ENCODE measurements around the gene LMAN2L. TPM values are rescaled to one million over a fixed set of nuclear protein-coding genes. Genes with fewer than 3 reads are reported as not detected.
A peak's percentile ranks its signal among the peaks of the same experiment; 100 is the strongest.

LMAN2L gene
- total RNA-seq, 1 donor from 2014 or later: 15.3 TPM

DNA sequence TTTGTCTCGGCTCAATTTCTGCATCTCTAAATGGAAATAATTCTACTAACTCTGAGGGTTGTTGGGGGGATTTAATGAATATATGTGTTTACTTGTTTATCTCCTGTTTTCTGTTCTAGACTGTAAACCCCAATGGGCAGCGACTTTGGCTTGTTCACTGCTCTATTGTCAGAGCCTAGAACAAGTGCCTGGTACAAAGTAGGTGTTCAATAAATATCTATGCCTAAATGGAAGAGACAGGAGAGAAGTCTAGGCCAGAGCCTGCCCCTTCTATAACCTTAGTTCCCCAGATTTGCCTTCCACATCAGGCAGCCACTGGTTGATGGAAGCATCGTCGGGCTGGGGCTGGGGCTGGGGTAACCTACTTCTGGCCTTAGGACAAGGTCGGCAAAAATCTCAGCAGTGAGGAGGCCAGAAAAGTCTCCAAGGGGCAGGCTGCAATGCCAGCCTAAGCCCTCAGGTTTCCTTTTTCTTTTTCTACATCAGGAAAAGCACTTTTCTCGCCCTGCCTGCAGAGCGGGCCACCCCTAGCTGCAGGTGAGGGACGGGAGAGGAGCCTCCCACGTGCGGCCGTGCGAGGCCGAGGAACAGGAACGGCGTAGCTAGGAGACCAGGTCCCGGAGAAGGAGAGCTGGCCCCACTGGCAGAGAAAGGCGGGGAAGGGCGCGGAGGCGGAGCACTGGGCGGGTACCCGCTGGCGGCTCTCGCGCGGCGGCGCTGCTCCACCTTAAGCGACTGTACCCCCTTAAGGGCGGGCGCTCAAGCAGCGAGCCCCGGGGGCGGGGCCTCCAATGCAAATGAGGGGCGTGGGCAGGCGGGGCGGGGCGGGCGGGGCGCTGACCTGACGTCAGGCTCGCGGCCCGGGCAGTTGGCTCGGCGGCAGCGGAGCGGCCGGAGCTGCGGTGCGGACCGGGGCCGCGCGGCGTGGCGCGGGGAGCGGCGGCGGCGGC is 20.4 kb upstream of the LMAN2L start, which contains the start of gene CNNM4:
TSS of gene CNNM4 (plus strand) at position 867 of the 950 bp plus-strand sequence. CDS start 98 bp downstream, outside the sequence.
- peak; percentile 60 for DNase-seq (ENCODE audit: low read depth, low spot score)

DNA sequence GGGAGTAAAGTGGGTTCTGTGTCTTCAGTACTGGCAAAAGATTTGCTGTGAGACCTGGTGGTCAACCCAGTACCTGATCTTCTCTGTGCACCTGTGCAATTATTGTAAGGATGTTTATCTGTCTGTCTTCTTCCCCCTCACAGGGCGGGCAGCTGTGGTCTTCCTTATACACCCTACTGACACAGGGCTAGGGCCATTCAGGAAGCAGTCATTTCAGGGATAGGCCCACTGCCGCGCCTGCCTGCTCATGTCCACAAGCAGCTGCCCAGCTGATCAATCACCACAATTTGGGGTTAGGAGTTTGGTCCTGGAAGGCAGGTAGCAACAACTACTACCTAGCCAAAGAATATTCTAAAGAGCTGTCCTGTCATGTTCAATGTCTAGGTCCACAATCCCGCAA is 19.7 kb upstream of the LMAN2L start:
- no peak for DNase-seq (ENCODE audit: low read depth, low spot score)

DNA sequence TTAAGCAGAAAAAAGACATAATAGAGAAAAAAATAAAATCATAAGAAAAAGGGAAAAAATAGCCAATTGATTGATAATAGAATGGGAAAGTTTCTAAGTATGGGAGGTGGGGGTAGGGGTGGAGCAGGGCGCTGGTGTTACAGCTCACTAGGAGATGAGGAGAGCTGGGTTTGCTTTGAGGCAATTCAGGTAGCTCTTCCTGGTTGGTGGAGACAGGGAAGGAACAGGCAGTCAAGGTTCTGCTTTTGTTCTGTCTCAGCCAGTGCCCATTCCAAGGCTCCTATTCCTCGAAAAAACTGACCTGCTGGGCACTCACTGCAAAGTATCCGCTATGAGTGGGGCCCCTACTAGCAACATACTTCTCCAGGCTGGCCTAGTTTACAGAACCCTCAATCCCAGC is 19.1 kb upstream of the LMAN2L start:
- no peak for DNase-seq (ENCODE audit: low read depth, low spot score)

DNA sequence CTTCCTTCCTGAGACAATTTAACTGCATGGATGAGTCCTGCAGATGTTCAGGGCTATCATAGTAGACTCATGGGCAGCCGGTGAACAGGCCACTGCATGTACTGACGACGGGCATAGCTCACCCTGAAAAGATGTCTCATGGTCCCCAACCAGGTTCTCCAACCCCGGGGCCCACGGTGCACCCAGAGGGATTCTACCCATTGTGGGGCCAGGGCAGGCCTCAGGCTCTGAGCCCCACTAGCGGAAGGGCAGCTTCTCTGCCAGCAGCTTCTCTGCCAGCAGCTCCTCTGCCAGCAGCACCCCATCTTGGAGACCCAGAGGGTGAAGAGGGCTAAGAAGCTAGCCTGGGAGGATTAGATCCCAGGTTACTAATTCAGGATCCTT is 17.6 kb upstream of the LMAN2L start:
- no peak for DNase-seq (ENCODE audit: low read depth, low spot score)

DNA sequence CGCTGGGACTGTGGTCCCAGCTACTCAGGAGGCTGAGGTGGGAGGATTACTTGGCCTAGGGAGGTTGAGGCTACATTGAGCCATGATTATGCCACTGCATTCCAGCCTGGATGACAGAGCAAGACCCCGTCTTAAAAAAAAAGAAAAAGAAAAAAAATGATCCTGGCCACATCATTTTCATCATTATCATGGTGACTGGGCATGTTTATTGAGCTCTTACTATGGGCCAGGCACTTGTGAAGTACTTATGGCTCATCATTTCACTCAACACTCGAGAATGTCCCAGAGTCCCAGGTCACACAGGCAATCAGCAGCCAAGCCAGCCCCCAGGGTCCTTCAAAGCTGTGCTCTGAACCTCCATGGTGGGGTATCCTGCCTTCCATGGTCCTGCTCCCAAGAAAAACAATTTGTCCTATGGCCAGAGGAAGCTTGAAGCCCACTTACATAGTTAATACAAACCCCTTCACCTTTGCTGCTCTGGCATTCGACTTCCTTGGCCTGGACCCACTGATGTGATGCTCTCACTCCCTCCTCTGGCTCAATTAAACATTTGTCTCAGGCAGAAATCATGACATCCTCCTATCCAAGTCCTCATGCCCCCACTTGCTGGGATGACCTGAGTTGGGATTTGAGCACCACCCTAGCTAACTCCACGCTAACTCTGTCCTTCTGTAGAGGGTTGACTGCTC is 17.1 kb upstream of the LMAN2L start:
- no peak for DNase-seq (ENCODE audit: low read depth, low spot score)

DNA sequence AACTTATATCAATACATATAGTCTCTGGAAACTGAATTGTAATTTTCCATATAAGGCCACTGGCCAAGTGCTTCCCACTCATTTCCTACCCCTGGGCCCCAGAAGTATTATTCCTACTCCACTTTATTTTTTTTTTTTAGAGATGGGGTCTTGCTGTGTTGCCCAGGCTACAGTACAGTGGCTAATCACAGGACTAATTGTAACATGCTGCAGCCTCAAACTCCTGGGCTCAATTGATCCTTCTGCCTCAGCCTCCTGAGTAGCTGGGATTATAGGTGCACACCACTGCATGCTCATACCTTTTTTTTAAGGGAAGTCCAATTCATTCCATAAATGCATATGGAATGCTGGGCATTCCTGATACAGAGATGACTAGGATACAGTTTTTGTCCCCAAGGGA is 14.5 kb upstream of the LMAN2L start:
- DNase-seq (ENCODE audit: low read depth, low spot score): no peak

DNA sequence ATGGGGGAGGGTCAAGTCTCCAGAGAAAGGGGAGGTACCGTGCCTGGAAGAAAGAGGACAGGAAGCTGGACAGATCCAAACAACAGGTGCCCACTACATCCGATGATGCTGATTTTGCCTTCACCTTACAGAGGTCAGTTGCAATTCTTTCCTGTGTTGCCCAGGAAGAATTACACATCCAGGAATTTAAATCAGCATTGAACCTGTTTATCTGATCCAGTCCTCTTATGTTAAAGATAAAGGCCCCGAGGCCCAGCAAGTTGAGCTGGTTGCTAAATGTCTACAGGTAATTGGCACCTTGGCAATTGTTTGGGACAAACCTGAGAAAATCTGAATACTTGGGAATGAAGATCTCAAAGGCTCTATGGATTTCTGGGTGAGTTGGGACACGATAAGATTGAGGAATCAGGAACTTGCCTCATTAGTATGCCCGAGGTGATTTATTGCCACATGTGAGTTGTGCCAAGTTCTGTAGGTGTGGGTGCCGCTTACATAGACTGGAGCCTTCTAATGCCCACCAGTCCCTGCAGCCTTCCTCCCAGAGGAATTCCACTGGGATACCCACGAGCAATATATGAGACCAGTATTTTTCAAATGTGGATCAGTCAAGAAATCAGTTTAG is 13.9 kb upstream of the LMAN2L start:
- DNase-seq (ENCODE audit: low read depth, low spot score): no peak

DNA sequence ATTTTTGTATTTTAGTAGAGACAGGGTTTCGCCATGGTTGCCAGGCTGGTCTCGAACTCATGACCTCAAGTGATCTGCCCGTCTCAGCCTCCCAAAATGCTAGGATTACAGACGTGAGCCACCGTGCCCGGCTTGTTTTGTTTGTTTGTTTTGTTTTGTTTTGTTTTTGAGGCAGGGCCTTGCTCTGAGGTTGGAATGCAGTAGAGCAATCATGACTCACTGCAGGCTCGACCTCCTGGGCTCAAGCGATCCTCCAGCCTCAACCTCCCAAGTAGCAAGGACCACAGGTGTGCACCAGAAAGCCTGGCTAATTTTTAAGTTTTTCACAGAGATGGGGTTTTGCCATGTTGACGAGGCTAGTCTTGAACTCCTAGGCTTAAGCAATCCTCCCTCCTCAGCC is 11.9 kb upstream of the LMAN2L start:
- no peak for DNase-seq (ENCODE audit: low read depth, low spot score)

DNA sequence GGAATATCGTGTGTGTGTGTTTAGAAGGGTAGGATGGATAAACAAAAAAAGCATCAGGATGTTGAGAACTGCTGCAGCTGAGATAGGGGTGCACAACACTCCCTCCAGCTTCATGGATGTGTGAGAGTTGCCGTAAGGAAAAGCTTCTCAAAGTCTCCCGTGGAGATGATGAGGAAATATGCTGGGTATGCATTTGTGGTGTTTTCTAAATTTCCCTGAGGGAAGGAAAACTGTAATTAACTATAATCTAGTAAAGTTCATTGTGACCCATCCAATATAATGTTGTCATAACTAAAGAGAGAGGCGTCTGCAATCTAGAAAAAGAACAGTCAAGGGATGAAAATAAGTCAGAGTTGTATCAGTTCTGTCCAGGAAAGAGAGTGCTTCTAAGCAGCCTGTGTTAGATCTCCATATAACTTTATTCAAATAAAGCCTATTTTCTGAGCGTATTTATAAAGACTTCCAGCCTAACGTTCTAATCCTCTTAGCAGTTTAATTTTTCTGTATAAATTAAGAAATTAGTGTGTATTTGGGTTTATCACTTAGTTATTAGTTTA is 7.3 kb upstream of the LMAN2L start:
- DNase-seq (ENCODE audit: low read depth, low spot score): no peak

DNA sequence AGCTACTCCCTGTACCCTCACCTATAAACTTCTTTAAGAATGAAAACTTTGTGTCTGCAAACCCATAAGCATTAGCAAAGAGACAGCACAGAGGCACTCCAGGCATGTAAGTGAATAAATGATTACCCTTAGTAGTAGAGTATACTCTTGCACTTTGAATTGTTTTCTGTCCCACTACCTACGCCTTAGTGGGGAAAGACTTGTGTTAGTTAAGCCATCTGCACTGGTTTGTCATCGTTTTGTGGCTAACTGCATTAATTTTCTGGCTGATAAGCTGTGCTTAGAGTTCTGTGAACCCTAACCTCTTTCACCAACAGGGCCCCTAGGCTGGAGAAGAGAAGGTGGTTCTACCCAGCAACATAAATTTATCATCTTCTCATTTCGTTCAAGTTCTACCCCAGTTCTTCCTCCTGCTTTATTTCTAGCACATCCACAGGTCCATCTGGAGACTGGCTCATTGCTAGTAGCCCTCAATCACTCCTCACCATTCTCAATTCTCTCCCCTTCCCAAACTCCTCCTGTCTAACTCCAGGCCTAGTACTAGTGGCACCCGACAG is 710 bp downstream of the LMAN2L start:
- DNase-seq (ENCODE audit: low read depth, low spot score): no peak

DNA sequence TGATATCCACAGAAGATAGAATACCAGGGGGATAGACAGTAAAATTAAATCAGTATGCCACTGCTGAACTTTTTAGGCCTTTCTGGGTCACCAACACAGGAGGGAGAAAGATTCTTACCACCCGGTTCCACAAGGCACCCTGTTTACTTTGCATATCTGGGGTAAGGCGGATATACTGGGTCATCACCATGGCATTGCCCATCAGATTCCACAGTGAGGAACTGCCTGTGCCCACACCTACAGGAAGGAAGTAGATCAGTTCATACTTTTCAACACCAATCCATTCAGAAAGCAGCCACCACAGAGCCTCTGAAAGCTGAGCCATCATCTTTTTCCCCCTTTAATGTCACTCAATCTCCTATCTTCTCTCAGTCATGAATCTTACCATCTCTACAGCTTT is 2.0 kb downstream of the LMAN2L start:
- DNase-seq (ENCODE audit: low read depth, low spot score): no peak

DNA sequence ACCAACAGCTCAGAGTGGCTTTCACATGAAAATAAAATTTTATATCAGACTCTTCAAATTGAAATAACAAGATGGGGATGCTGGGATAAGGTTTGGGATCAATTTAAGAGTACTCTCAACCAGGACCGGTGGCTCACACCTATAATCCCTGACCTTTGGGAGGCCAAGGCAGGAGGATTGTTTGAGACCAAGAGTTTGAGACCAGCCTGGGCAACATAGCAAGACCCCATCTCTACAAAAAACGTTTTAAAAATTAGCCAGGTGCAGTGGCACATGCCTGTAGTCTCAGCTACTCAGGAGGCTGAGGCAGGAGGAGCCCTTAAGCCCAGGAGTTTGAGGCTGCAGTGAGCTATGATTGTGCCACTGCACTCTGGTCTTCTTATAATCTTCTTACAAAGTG is 2.6 kb downstream of the LMAN2L start:
- no peak for DNase-seq (ENCODE audit: low read depth, low spot score)

DNA sequence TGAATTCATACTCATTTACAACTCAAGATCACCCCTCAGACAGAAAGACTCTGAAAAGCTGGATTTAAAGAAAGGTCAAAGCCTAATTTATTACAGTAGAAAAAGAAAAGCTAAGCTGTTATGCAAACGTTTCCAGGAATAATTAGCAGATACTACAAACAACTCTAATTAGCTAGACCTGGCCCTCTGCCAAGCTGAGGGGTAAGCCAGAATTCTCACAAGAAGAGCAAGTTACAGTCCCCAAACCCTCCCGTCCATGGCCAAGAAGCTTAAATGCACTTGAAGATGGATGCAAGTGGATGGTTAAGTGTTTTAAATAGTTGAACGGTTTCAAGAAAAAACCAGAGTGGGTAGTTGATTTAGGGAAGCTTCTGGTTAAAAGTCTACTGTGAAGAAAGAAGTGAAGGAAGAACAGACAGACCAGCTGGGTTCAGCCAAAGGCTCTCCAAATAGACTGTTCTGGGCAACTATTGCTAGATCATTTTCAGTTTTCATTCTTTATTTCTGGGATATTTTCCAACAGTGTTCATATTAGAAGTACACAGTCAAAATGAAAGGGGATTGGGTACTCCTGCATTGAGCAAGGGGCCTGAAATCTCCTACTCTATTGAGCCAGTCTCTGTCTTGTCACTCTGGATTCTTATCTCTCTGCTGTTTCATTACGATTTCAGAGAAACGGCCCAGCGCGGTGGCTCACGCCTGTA is 4.8 kb downstream of the LMAN2L start:
- DNase-seq (ENCODE audit: low read depth, low spot score): no peak

DNA sequence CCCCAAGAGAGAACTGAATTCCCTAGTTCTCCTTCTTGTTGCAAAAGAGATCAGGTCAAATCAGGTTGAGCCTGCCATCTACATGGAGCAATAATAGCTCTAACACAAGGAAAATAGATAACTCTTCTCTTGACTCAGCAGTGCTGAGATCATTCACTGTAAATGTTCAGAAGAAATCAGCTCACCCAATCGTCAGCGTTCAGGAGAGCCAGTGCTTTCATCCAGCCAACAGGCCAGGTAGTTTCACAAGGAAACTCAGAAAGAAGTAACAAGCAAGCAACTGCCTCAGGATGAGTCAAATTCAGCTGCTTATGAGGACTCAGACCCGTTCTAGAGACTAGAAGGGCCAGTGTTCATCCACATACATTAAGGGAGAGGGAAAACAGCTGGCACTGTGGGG is 5.9 kb downstream of the LMAN2L start:
- no peak for DNase-seq (ENCODE audit: low read depth, low spot score)

DNA sequence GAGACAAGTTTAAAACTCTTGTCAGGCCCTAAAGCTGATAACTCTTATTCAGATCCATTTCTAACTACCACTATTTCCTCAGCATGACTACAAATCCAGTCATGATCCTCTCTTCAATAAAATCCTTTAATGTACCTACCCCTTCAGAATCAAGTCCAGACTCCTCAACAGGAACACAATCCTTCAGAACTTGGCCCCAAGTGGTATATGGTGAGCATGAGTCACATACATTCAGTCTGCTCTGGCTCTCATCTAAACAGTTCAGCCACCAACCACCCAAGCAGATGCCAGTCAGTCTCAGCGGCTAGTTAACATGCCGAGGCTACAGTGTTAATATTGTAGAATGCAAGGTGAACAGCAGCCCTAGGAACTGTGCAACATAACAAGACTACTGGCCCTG is 9.7 kb downstream of the LMAN2L start:
- no peak for DNase-seq (ENCODE audit: low read depth, low spot score)

DNA sequence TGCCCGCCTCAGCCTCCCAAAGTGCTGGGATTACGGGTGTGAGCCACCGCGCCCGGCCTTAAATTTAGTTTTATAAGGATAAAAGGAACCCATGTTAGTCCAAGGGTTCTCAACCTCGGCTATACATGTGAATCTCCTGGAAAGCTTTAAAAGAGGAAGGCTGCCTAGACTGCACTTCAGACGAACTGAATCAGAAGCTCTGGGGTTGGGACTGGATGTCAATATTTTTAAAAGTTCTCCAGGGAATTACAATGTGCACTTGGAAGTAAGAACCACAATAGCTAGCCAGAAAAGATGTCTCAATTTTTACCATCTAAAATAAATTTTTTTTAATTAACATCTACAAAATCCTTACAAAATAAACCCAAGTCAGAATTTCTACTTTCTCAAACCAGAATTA is 10.1 kb downstream of the LMAN2L start:
- DNase-seq (ENCODE audit: low read depth, low spot score): no peak

DNA sequence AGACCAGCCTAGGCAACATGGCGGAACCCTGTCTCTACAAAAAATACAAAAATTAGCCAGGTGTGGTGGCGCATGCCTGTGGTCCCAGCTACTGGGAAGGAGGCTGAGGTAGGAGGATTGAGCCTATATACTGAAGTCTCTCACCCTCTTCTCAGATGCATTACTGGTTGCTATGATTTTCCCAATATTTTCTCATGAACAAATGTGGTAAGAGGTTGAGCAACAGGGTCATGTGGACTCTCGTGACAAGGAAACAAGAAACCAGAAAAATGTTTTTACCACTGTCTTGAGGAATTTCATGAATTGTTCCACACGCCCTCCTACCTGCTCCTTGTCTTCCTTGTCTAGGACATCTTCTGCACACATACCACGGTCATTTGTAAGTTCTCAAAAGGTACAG is 12.4 kb downstream of the LMAN2L start:
- no peak for DNase-seq (ENCODE audit: low read depth, low spot score)

DNA sequence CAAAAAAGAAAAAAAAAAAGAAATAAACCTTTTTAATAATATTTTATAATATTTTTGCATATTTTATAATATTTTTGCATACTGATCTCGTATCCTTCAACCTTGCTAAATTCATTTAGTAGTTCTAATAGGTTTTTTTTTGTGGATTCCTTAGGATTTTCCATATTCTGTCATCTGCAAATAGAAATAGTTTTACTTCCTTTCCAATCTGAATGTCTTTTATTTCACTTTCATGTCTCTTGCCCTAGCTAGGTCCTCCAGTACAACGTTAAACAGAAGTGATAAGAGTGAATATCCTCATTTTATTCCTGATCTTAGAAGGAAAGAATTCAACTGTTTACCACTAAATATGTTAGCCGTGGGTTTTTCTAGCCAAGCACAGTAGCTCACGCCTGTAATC is 13.7 kb downstream of the LMAN2L start:
- no peak for DNase-seq (ENCODE audit: low read depth, low spot score)

DNA sequence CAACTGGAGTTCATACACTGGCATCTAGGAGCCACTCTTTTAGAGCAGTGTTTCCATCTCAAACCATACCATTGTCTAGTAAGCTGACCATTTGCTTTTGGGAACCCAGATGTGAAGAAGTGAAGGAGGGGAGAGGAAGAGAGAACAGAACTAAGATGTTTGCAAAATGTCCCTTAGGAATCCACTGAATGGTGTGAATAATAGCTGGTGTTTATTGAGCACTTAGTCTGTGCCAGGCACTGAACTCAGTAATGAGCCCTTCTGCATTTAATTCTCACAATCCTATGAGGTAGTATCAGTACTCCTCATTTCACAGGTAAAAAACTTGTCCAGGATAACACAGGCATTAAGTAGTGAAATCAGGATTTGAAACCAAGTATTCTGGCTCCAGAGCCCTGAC is 23.5 kb downstream of the LMAN2L start:
- DNase-seq (ENCODE audit: low read depth, low spot score): no peak

DNA sequence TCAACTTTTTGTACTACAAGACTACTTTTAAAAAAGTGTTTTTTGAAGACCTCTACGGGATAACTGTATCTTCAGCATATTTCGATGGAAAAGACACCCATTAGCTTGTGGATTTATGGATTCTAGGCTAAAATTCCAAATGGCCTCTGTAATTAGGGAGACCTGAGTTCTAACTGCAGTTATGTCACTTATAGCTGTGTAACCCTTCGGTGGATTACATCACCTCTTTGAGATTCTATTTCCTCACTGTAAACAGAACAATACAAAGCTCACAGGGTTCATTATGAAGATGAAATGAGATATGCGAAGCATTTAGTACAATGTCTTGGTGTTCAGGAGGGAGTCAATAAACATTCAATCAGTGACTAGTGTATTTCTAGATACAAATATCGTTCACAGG is 24.2 kb downstream of the LMAN2L start:
- no peak for DNase-seq (ENCODE audit: low read depth, low spot score)

DNA sequence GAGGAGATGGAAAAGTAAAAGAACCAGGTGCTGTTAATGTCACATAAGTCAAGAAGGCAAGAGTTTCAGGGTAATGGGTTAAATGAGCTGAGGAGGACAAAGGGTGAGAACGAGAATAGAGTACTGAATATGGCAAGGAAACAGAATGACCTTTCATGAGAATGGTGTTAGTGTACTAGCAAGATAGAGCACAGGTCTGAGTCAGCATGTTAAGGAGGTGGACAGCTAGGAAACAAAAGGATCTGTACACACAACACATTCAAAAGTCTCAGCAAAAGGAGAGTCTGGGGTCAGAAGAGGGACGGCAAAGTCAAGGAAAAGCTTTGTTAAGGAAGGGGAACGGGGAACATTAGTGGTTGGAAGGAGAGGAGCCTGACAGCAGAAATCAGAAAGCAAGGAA is 28.9 kb downstream of the LMAN2L start:
- DNase-seq (ENCODE audit: low read depth, low spot score): no peak
